ENCODE data around the gene IRF3. TPM values are rescaled to one million over a fixed set of nuclear protein-coding genes. Genes with fewer than 3 reads are reported as not detected.

Gene IRF3
- total and polyA plus RNA-seq, 12 donors, result 23.2 to 328 (median 64.4) TPM

GRCh38 chr19:49676136-49676783, 10.6 kb upstream of the IRF3 start:
- Histone ChIP-seq H3K4me1 (replicated peaks in 1 of 2) (peaks cover 23 to 38% of the 10 kb centered on the region in 2 donors), H3K4me3 (peak overlapping the region in 2 of 4 donors; percentile 4 to 39), H3K27me3 (no peaks in the 10 kb centered on the region), H3K9me3 (replicated peaks in 1 of 3) (no peaks in the 10 kb centered on the region), H3K36me3 (replicated peaks in 1 of 2) (peaks cover 0 to 7% of the 10 kb centered on the region in 2 donors), H3K27ac (peak overlapping the region; percentile 16 to 97 (median 91))
- 1 to 2% (median 1%) methylated on average over 20 to 27 of the region's 27 CpGs for WGBS, 4 donors
- intact Hi-C loops (cut with DNase I), result loop anchor here in 1 of 2 donors (10.0 kb wide), 1 partner anchor 91 kb away; the partner anchor contains the start of genes NOSIP and PRRG2
- peak; percentile 83 to 94 (median 92) for DNase-seq
- TF ChIP-seq, protein P1, sequence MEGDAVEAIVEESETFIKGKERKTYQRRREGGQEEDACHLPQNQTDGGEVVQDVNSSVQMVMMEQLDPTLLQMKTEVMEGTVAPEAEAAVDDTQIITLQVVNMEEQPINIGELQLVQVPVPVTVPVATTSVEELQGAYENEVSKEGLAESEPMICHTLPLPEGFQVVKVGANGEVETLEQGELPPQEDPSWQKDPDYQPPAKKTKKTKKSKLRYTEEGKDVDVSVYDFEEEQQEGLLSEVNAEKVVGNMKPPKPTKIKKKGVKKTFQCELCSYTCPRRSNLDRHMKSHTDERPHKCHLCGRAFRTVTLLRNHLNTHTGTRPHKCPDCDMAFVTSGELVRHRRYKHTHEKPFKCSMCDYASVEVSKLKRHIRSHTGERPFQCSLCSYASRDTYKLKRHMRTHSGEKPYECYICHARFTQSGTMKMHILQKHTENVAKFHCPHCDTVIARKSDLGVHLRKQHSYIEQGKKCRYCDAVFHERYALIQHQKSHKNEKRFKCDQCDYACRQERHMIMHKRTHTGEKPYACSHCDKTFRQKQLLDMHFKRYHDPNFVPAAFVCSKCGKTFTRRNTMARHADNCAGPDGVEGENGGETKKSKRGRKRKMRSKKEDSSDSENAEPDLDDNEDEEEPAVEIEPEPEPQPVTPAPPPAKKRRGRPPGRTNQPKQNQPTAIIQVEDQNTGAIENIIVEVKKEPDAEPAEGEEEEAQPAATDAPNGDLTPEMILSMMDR (IDR thresholded peaks at IDR 0.05), result no peak

- Histone ChIP-seq H3K9me3 (replicated peaks in 1 of 3) (no peaks in the 10 kb centered on the region), H3K4me1 (replicated peaks in 1 of 2) (peaks cover 5% of the 10 kb centered on the region in 2 donors), H3K36me3 (replicated peaks in 1 of 2) (no peaks in the 10 kb centered on the region), H3K4me3 (no peak overlapping the region), H3K27me3 (no peaks in the 10 kb centered on the region), H3K27ac (peak overlapping the region in 2 of 5 donors; percentile 50 to 64)
- intact Hi-C loops (cut with DNase I), result loop anchor here in 1 of 2 donors (10.0 kb wide), 1 partner anchor 88 kb away; the partner anchor contains the start of genes NOSIP and PRRG2
- TF ChIP-seq, protein P1 (IDR thresholded peaks at IDR 0.05), result peak; percentile 73 to 86 (median 82)
- no peak for TF ChIP-seq POLR2A (IDR thresholded peaks at IDR 0.05)
- peak; percentile 78 to 87 (median 81) for DNase-seq
- WGBS, 4 donors, result 20 to 26% (median 21%) methylated on average over 17 to 28 of the region's 28 CpGs
These were observed 6.7 kb upstream of the IRF3 start for GRCh38 chr19:49672131-49672919.

DNA sequence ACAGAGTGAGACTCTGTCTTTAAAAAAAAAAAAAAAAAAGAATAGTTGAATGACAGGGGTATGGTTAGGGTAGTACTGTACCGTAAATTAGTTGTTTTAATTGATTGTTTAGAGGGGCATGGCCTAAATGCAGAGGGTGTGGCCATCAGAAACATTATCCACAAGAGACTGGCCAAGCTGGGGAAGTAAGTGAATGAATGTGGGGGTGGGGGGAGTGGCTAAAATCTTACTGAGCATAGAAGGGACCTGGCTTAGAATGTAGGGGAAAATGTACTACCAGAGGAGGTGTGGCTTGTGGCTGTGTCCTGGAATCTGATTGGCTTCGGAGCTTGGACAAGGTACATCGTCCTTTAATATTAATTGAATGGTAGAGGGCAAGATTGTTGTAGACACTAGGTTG, 3.9 kb upstream of the IRF3 start:
- no peak for DNase-seq
- Histone ChIP-seq H3K27ac (no peak overlapping the region), H3K9me3 (replicated peaks in 1 of 3) (no peaks in the 10 kb centered on the region), H3K36me3 (replicated peaks in 1 of 2) (no peaks in the 10 kb centered on the region), H3K4me1 (replicated peaks in 1 of 2) (peaks cover 7 to 10% of the 10 kb centered on the region in 2 donors), H3K4me3 (no peak overlapping the region), H3K27me3 (no peaks in the 10 kb centered on the region)
- TF ChIP-seq, protein P1 (IDR thresholded peaks at IDR 0.05), result no peak
- TF ChIP-seq POLR2A (IDR thresholded peaks at IDR 0.05), result no peak
- intact Hi-C loops (cut with DNase I), result no loop called here
- 88 to 98% (median 91%) methylated on average over 3 of the region's 3 CpGs for WGBS, 4 donors

DNA sequence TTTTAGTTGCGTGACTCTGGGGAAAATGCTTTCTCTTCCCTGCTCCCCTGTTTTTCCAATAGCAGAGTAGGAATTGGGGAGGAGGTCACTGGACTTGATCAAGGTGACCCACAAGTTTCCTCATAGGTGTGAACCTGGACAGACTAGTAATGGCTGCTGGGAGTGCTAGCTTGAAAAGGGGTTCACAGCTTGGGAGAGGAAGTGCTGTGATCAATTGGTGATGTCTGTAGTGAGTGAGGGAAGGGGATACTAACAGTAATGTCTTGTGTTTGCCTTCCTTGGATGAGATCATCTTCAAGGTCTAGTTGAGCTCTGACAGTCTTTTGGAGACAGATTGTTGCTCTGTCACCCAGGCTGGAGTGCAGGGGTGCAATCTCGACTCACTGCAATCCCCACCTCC, 1.8 kb upstream of the IRF3 start:
- no peak overlapping the region for H3K27ac ChIP-seq
- H3K36me3 ChIP-seq (replicated peaks in 1 of 2), result peaks cover 0 to 5% of the 10 kb centered on the region in 2 donors
- H3K9me3 ChIP-seq (replicated peaks in 1 of 3), result no peaks in the 10 kb centered on the region
- WGBS, 4 donors, result 69 to 91% (median 71%) methylated on average over 1 to 2 of the region's 2 CpGs
- DNase-seq, result no peak
- H3K27me3 ChIP-seq, result no peaks in the 10 kb centered on the region
- H3K4me3 ChIP-seq, result no peak overlapping the region
- no peak for TF ChIP-seq POLR2A (IDR thresholded peaks at IDR 0.05)
- TF ChIP-seq, protein P1 (IDR thresholded peaks at IDR 0.05), result no peak
- peaks cover 14 to 17% of the 10 kb centered on the region in 2 donors for H3K4me1 ChIP-seq (replicated peaks in 1 of 2)
- intact Hi-C loops (cut with DNase I), result no loop called here
